Stimulated activated naive CD8-positive, alpha-beta T cell treated with anti-CD3 and anti-CD28 coated beads, Interleukin-15, Interleukin-2, amounts not matched to agents 100 U/mL and 50 U/mL, for 24 hours (primary cell): Measurements from ENCODE around the gene SATB2.

Experiments used
- ATAC-seq: fragments of 150-1000 bp; cut with Tn5 transposase; one replicate; pipeline ENCODE4 v1.10.0; 2021
- DNase-seq: peaks from one replicate; pipeline ENCODE4 v3.0.0; 2021

Gene SATB2

DNA sequence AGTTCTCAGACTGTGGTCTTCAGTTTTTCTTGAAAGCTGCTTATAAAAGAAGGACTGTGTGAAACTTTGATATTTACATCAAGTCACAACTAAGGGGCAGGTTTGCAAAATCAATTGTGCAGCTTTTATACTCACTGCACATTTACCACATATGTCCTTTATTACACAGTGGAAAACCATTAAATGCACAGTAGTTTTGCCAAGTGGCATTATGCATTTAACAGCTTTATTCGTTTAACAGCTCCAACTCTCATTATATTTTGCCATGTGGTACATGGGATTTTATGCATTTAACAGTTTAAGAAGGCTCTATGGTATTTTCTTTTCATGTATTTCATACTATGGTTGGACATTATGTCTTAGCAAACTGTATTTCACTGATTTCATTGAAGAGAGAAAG is 135.6 kb downstream of the SATB2 start:
- DNase-seq: no peak
- no peak for ATAC-seq

GRCh38 chr2:199317646-199318045 is 140.1 kb downstream of the SATB2 start:
- DNase-seq: no peak
- ATAC-seq: no peak

GRCh38 chr2:199316851-199317250 is 140.9 kb downstream of the SATB2 start:
- ATAC-seq (no peak), DNase-seq (no peak)

- DNase-seq (no peak), ATAC-seq (no peak)
Observed at GRCh38 chr2:199315299-199316179, 142.2 kb downstream of the SATB2 start.

- ATAC-seq: no peak
Observed at GRCh38 chr2:199312931-199313330, 144.8 kb downstream of the SATB2 start.

GRCh38 chr2:199310771-199311585 is 146.8 kb downstream of the SATB2 start:
- ATAC-seq (no peak), DNase-seq (no peak)

More at GRCh38 chr2:199312931-199313330, 144.8 kb downstream of the SATB2 start:
- DNase-seq: no peak

DNA sequence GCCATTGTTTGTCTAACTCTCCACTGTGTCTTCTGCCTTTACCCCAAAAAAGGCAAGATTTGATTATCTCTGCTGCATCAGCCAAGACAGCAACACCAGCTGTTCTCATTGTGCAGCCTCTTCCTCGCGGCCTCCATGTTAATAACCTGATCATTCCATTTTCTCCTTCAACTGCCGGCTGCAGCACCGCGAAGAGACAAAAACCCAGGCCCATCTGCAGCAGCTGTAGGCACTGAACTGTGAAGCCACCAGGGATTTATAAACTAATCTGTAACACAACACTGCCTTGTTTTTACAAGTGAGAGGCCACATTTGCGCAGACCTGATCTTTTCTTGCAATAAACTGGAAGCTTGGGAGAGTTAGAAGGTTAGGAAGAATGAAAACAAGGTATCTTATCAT is 147.8 kb downstream of the SATB2 start:
- DNase-seq (no peak), ATAC-seq (no peak)

- ATAC-seq: no peak
Observed at GRCh38 chr2:199309411-199309810, 148.3 kb downstream of the SATB2 start.

DNA sequence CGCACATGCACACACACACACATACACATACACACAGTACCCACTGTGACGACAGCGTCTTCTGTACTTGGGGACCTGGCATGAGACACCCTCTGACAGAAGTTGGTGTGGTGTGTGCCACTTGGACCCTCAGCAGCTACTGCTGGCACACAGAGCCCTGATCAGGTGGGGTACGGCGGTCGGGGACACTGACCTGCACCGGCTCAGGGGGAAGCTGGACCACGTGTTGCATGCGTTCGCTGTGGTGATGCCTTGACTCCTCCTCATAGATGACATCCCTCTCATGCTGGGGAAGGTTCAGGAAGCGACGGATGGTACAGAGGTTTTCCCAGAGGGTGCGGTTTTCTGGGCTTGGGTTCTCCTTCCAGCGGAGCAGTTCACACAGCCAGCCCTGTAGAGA is 149.2 kb downstream of the SATB2 start:
- no peak for DNase-seq
- no peak for ATAC-seq

More at GRCh38 chr2:199309411-199309810, 148.3 kb downstream of the SATB2 start:
- DNase-seq: no peak

DNA sequence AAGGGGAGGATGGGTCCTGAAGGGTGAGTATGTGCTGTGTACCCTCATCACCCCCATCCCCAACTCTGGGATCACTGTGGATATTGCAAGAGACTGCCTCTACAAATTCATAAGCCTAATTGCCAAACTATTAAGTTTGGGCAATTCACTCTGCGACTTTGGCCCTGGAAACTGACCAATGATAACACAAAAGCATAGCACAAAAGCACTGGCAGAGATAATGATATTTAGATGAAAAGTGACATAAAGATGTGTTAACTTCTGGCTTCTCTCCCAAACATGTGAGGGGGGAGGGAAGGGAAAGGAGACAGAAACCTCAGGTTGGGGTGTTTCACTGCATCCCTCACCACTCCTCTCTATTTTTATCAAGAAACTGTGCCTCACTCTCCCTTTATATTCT is 150.3 kb downstream of the SATB2 start:
- DNase-seq (no peak), ATAC-seq (no peak)

- ATAC-seq (no peak), DNase-seq (no peak)
Observed at GRCh38 chr2:199306116-199306515, 151.6 kb downstream of the SATB2 start.

DNA sequence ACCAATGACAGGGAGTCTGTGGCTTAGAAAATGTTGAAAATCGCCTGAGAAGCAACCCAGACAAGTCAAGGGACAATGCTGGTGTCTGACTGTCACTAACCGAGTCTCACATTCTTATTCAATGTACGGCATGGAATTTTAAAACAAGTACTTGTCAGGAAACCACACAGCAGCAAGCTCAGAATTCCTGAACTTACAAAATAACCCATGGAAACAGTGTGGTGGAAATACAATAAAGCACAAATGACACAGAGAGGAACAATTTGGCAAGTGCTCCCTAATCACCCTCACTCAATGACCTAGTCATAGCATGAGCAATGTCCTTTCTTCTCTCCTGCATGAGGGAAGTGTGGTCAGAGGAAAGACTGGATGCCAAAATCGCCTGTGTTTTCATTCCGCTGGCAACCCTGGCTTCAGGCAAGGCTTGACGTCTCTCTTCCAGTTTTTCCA is 154.0 kb downstream of the SATB2 start:
- DNase-seq: no peak
- ATAC-seq: no peak

- DNase-seq (no peak), ATAC-seq (no peak)
Observed at GRCh38 chr2:199302851-199303250, 154.9 kb downstream of the SATB2 start.

- DNase-seq: no peak
Observed at GRCh38 chr2:199288424-199288823, 169.3 kb downstream of the SATB2 start.

GRCh38 chr2:199282309-199282708 is 175.4 kb downstream of the SATB2 start:
- ATAC-seq (no peak), DNase-seq (no peak)

More at GRCh38 chr2:199288424-199288823, 169.3 kb downstream of the SATB2 start:
- ATAC-seq: no peak

GRCh38 chr2:199279146-199279545 is 178.6 kb downstream of the SATB2 start:
- no peak for ATAC-seq
- no peak for DNase-seq

DNA sequence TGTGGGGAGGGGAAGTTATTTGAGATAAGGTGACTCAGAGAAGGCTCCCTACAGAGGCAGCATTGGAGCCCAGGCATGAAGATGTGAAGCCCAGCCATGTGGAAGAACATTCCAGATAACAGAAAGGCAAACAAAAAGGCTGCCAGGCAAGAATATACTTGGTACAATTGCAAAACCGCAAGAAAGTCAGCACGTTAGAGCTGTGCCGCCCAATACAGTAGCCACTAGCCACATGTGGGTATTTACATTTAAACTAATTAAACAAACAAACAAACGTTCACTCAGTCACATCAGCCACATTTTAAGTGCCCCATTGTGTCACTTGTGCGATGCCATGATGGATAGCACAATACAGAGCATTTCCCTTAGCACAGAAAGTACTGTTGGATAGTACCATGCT is 179.6 kb downstream of the SATB2 start:
- ATAC-seq (no peak), DNase-seq (no peak)

GRCh38 chr2:199273042-199273511 is 184.7 kb downstream of the SATB2 start:
- no peak for ATAC-seq
- DNase-seq: no peak

DNA sequence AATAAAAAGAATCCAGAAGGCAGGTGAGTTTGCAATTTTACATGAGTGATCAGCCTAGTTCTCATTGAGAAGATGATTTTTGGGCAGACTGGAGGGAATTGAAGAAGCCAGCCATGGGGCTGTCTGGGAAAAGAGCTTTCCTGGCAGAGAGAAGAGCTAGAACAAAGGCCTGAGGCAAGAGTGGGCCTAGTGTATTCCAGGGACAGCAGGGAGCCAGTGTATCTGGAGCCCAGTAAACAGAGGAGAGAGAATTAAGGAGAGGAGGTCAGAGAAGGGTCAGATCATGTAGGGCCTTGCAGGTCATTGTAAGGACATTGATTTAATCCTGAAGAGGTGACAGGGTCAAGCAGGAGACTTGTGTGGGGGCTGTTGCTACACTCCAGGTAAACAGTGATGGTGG is 195.8 kb downstream of the SATB2 start:
- DNase-seq (no peak), ATAC-seq (no peak)

- DNase-seq: no peak
- ATAC-seq: no peak
Observed at GRCh38 chr2:199261239-199261638, 196.5 kb downstream of the SATB2 start.

GRCh38 chr2:199259671-199260070 is 198.1 kb downstream of the SATB2 start:
- no peak for DNase-seq
- ATAC-seq: no peak

DNA sequence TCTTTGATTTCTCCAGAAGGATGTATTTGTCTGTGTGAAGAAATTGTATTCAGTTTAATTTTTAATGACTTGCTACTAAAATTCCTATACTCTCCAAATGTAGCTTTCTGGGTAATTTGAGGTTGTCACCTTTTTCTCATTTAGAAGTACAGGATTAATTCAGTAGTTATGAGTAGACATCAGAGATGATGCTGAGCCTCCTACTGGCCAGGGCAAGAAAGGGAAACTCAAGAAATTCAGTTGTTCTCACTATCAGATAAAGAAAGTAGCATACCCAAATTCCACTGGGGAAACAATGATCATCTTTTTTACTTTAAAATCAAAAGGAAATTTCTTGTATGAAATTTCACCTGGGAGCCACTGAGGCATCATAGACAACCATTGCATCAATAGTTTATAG is 199.4 kb downstream of the SATB2 start:
- ATAC-seq: no peak
- DNase-seq: no peak
